Measurements from ENCODE around the gene NTM. TPM values are rescaled to one million over a fixed set of nuclear protein-coding genes. Genes with fewer than 3 reads are reported as not detected.

The NTM gene
- polyA plus RNA-seq, 4 donors, result 0.94 to 3.1 (median 1.4) TPM; not detected in 1

GRCh38 chr11:132186699-132187098 is 816.3 kb downstream of the NTM start:
- 63 to 66% (median 64%) methylated on average over 6 of the region's 6 CpGs for WGBS, 3 donors
- no peaks in the 10 kb centered on the region for H3K4me1 ChIP-seq (ENCODE audit: control insufficient read depth in 3 of 3, insufficient read depth in 2 of 3, low read depth in 1 of 3, low read length in 2 of 3)
- no peak overlapping the region for H3K4me3 ChIP-seq (ENCODE audit: low read depth in 1 of 3, low read length in 3 of 3)
- no peaks in the 10 kb centered on the region for H3K27me3 ChIP-seq (ENCODE audit: control insufficient read depth in 3 of 3, insufficient read depth in 3 of 3, low read length in 3 of 3)
- DNase-seq, result no peak
- no peaks in the 10 kb centered on the region for H3K36me3 ChIP-seq (ENCODE audit: control insufficient read depth in 3 of 3, insufficient read depth in 2 of 3, low read depth in 1 of 3, low read length in 3 of 3)
- no peaks in the 10 kb centered on the region for H3K9me3 ChIP-seq (ENCODE audit: control insufficient read depth in 2 of 2, insufficient read depth in 1 of 2, low read depth in 1 of 2, low read length in 1 of 2)
- H3K27ac ChIP-seq (ENCODE audit: low read depth in 1 of 3, low read length in 2 of 3), result no peak overlapping the region
- no peak for FAIRE-seq

GRCh38 chr11:132187386-132187785 is 817.0 kb downstream of the NTM start:
- Histone ChIP-seq H3K27ac (ENCODE audit: low read depth in 1 of 3, low read length in 2 of 3) (no peak overlapping the region), H3K4me1 (ENCODE audit: control insufficient read depth in 3 of 3, insufficient read depth in 2 of 3, low read depth in 1 of 3, low read length in 2 of 3) (no peaks in the 10 kb centered on the region), H3K27me3 (ENCODE audit: control insufficient read depth in 3 of 3, insufficient read depth in 3 of 3, low read length in 3 of 3) (no peaks in the 10 kb centered on the region), H3K36me3 (ENCODE audit: control insufficient read depth in 3 of 3, insufficient read depth in 2 of 3, low read depth in 1 of 3, low read length in 3 of 3) (no peaks in the 10 kb centered on the region), H3K9me3 (ENCODE audit: control insufficient read depth in 2 of 2, insufficient read depth in 1 of 2, low read depth in 1 of 2, low read length in 1 of 2) (no peaks in the 10 kb centered on the region), H3K4me3 (ENCODE audit: low read depth in 1 of 3, low read length in 3 of 3) (no peak overlapping the region)
- DNase-seq (no peak), FAIRE-seq (no peak)
- WGBS, 3 donors, result 80 to 89% (median 89%) methylated on average over 4 of the region's 4 CpGs

DNA sequence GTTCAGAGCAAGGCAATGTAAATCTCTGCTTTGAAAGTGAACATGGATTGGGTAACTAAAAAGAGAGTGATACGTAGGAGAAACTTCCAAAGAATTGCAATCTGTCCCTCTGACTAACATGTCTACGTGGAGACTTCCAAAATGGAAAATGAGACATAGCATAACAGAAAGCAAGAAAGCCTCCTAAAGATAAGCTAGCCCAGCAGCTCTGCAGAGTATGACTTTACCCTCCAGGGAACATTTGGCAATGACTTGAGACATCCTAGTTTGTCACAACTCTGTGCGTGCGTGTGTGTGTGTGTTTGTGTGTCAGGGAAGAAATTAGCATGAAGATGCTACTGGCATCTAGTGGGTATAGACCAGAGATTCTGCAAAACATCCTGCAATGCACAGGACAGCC is 817.4 kb downstream of the NTM start:
- no peak for DNase-seq
- Histone ChIP-seq H3K27ac (ENCODE audit: low read depth in 1 of 3, low read length in 2 of 3) (no peak overlapping the region), H3K4me3 (ENCODE audit: low read depth in 1 of 3, low read length in 3 of 3) (no peak overlapping the region), H3K27me3 (ENCODE audit: control insufficient read depth in 3 of 3, insufficient read depth in 3 of 3, low read length in 3 of 3) (no peaks in the 10 kb centered on the region), H3K36me3 (ENCODE audit: control insufficient read depth in 3 of 3, insufficient read depth in 2 of 3, low read depth in 1 of 3, low read length in 3 of 3) (no peaks in the 10 kb centered on the region), H3K4me1 (ENCODE audit: control insufficient read depth in 3 of 3, insufficient read depth in 2 of 3, low read depth in 1 of 3, low read length in 2 of 3) (no peaks in the 10 kb centered on the region), H3K9me3 (ENCODE audit: control insufficient read depth in 2 of 2, insufficient read depth in 1 of 2, low read depth in 1 of 2, low read length in 1 of 2) (no peaks in the 10 kb centered on the region)
- 85 to 88% (median 86%) methylated on average over 4 of the region's 4 CpGs for WGBS, 3 donors
- no peak for FAIRE-seq

DNA sequence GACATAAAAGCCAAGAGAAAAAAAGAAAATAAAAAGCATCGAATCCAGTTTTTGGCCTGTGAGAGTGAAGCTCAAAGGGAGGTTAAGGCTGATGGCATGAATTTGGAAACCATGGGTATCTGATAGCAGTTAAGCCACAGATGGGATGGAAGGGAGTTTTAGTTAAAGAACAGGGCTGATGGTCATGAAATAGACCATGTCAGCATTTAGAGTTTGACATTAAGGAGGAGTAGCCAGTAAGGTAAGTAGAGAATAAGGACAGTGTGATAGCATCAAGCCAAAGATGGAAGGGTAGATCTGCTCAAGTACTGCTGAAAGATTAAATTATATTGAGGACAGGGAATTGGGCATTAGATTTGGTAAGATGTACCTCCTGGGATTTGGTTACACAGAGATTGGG is 826.5 kb downstream of the NTM start:
- no peaks in the 10 kb centered on the region for H3K36me3 ChIP-seq (ENCODE audit: control insufficient read depth in 3 of 3, insufficient read depth in 2 of 3, low read depth in 1 of 3, low read length in 3 of 3)
- 85 to 91% (median 87%) methylated on average over 1 of the region's 1 CpG for WGBS, 3 donors
- no peak overlapping the region for H3K4me3 ChIP-seq (ENCODE audit: low read depth in 1 of 3, low read length in 3 of 3)
- no peak overlapping the region for H3K27ac ChIP-seq (ENCODE audit: low read depth in 1 of 3, low read length in 2 of 3)
- FAIRE-seq (no peak), DNase-seq (no peak)
- no peaks in the 10 kb centered on the region for H3K27me3 ChIP-seq (ENCODE audit: control insufficient read depth in 3 of 3, insufficient read depth in 3 of 3, low read length in 3 of 3)
- H3K9me3 ChIP-seq (ENCODE audit: control insufficient read depth in 2 of 2, insufficient read depth in 1 of 2, low read depth in 1 of 2, low read length in 1 of 2), result no peaks in the 10 kb centered on the region
- H3K4me1 ChIP-seq (ENCODE audit: control insufficient read depth in 3 of 3, insufficient read depth in 2 of 3, low read depth in 1 of 3, low read length in 2 of 3), result no peaks in the 10 kb centered on the region

GRCh38 chr11:132200353-132200936 is 830.0 kb downstream of the NTM start:
- no peaks in the 10 kb centered on the region for H3K4me1 ChIP-seq (ENCODE audit: control insufficient read depth in 3 of 3, insufficient read depth in 2 of 3, low read depth in 1 of 3, low read length in 2 of 3)
- H3K4me3 ChIP-seq (ENCODE audit: low read depth in 1 of 3, low read length in 3 of 3), result no peak overlapping the region
- no peak for FAIRE-seq
- DNase-seq, result peak in 1 of 2 donors; percentile 2
- peaks cover 0 to 2% (median 0%) of the 10 kb centered on the region in 3 donors for H3K27me3 ChIP-seq (ENCODE audit: control insufficient read depth in 3 of 3, insufficient read depth in 3 of 3, low read length in 3 of 3)
- H3K9me3 ChIP-seq (ENCODE audit: control insufficient read depth in 2 of 2, insufficient read depth in 1 of 2, low read depth in 1 of 2, low read length in 1 of 2), result no peaks in the 10 kb centered on the region
- H3K36me3 ChIP-seq (ENCODE audit: control insufficient read depth in 3 of 3, insufficient read depth in 2 of 3, low read depth in 1 of 3, low read length in 3 of 3), result no peaks in the 10 kb centered on the region
- H3K27ac ChIP-seq (ENCODE audit: low read depth in 1 of 3, low read length in 2 of 3), result no peak overlapping the region
- WGBS, 3 donors, result 59 to 69% (median 60%) methylated on average over 6 of the region's 6 CpGs

GRCh38 chr11:132202621-132203020 is 832.2 kb downstream of the NTM start:
- peaks cover 0 to 3% of the 10 kb centered on the region in 2 donors for H3K9me3 ChIP-seq (ENCODE audit: control insufficient read depth in 2 of 2, insufficient read depth in 1 of 2, low read depth in 1 of 2, low read length in 1 of 2)
- no peaks in the 10 kb centered on the region for H3K36me3 ChIP-seq (ENCODE audit: control insufficient read depth in 3 of 3, insufficient read depth in 2 of 3, low read depth in 1 of 3, low read length in 3 of 3)
- no peak overlapping the region for H3K27ac ChIP-seq (ENCODE audit: low read depth in 1 of 3, low read length in 2 of 3)
- FAIRE-seq (no peak), DNase-seq (no peak)
- no peak overlapping the region for H3K4me3 ChIP-seq (ENCODE audit: low read depth in 1 of 3, low read length in 3 of 3)
- H3K4me1 ChIP-seq (ENCODE audit: control insufficient read depth in 3 of 3, insufficient read depth in 2 of 3, low read depth in 1 of 3, low read length in 2 of 3), result no peaks in the 10 kb centered on the region
- H3K27me3 ChIP-seq (ENCODE audit: control insufficient read depth in 3 of 3, insufficient read depth in 3 of 3, low read length in 3 of 3), result peaks cover 0 to 2% (median 0%) of the 10 kb centered on the region in 3 donors
- WGBS, 3 donors, result 69 to 79% (median 74%) methylated on average over 3 of the region's 3 CpGs

DNA sequence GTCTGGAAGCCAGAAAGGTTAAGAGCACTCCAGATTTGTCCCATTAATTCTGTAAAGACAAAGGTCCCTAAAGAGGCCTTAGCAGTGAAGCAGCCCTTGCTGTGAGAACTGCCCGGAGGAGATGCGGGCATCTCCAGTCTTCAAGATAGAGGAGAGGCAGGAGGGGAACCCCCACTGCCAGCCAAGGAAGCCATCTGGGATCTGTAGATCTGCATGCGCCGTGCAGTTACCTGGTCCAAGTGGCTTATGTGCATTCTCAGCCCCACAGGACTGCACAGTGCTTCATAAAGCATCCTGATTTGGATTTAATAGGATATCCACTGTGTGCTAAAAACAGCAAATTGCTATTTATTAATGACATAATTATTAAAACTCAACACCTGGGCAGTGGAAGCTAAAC is 834.6 kb downstream of the NTM start:
- DNase-seq, result no peak
- Histone ChIP-seq H3K4me1 (ENCODE audit: control insufficient read depth in 3 of 3, insufficient read depth in 2 of 3, low read depth in 1 of 3, low read length in 2 of 3) (no peaks in the 10 kb centered on the region), H3K36me3 (ENCODE audit: control insufficient read depth in 3 of 3, insufficient read depth in 2 of 3, low read depth in 1 of 3, low read length in 3 of 3) (no peaks in the 10 kb centered on the region), H3K27me3 (ENCODE audit: control insufficient read depth in 3 of 3, insufficient read depth in 3 of 3, low read length in 3 of 3) (peaks cover 0 to 2% (median 0%) of the 10 kb centered on the region in 3 donors), H3K9me3 (ENCODE audit: control insufficient read depth in 2 of 2, insufficient read depth in 1 of 2, low read depth in 1 of 2, low read length in 1 of 2) (peaks cover 0 to 3% of the 10 kb centered on the region in 2 donors), H3K27ac (ENCODE audit: low read depth in 1 of 3, low read length in 2 of 3) (no peak overlapping the region), H3K4me3 (ENCODE audit: low read depth in 1 of 3, low read length in 3 of 3) (no peak overlapping the region)
- FAIRE-seq, result no peak
- WGBS, 3 donors, result 90 to 96% (median 95%) methylated on average over 4 of the region's 4 CpGs

DNA sequence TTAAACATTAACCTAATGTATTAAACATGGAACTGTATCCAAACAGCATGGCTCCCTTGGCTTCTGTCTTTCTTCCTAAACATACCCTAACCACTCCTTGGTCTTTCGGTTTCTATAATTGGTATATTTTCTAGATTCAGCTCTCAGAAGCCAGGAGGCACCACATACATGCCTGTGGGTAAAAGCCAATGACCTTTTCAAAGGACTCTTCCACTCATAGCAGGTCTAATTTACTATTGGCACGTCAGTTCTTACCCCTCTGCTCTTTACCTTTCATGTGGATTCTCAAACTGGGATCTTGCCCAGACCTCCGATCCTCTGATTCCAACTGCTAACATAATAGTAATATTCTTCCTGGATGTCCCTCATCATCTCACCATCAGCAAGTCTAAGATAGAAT is 835.1 kb downstream of the NTM start:
- Histone ChIP-seq H3K27me3 (ENCODE audit: control insufficient read depth in 3 of 3, insufficient read depth in 3 of 3, low read length in 3 of 3) (peaks cover 0 to 2% (median 0%) of the 10 kb centered on the region in 3 donors), H3K4me1 (ENCODE audit: control insufficient read depth in 3 of 3, insufficient read depth in 2 of 3, low read depth in 1 of 3, low read length in 2 of 3) (no peaks in the 10 kb centered on the region), H3K4me3 (ENCODE audit: low read depth in 1 of 3, low read length in 3 of 3) (no peak overlapping the region), H3K9me3 (ENCODE audit: control insufficient read depth in 2 of 2, insufficient read depth in 1 of 2, low read depth in 1 of 2, low read length in 1 of 2) (peaks cover 0 to 3% of the 10 kb centered on the region in 2 donors), H3K27ac (ENCODE audit: low read depth in 1 of 3, low read length in 2 of 3) (no peak overlapping the region), H3K36me3 (ENCODE audit: control insufficient read depth in 3 of 3, insufficient read depth in 2 of 3, low read depth in 1 of 3, low read length in 3 of 3) (no peaks in the 10 kb centered on the region)
- whole genome bisulfite sequencing, 3 donors, result 72 to 84% (median 75%) methylated on average over 3 of the region's 3 CpGs
- DNase-seq (no peak), FAIRE-seq (no peak)

- FAIRE-seq (no peak), DNase-seq (no peak)
- no peak overlapping the region for H3K4me3 ChIP-seq (ENCODE audit: low read depth in 1 of 3, low read length in 3 of 3)
- peaks cover 0 to 3% of the 10 kb centered on the region in 2 donors for H3K9me3 ChIP-seq (ENCODE audit: control insufficient read depth in 2 of 2, insufficient read depth in 1 of 2, low read depth in 1 of 2, low read length in 1 of 2)
- no peaks in the 10 kb centered on the region for H3K4me1 ChIP-seq (ENCODE audit: control insufficient read depth in 3 of 3, insufficient read depth in 2 of 3, low read depth in 1 of 3, low read length in 2 of 3)
- no peaks in the 10 kb centered on the region for H3K36me3 ChIP-seq (ENCODE audit: control insufficient read depth in 3 of 3, insufficient read depth in 2 of 3, low read depth in 1 of 3, low read length in 3 of 3)
- H3K27ac ChIP-seq (ENCODE audit: low read depth in 1 of 3, low read length in 2 of 3), result no peak overlapping the region
- H3K27me3 ChIP-seq (ENCODE audit: control insufficient read depth in 3 of 3, insufficient read depth in 3 of 3, low read length in 3 of 3), result peaks cover 0 to 2% (median 0%) of the 10 kb centered on the region in 3 donors
- 78 to 88% (median 80%) methylated on average over 5 of the region's 5 CpGs for WGBS, 3 donors
Observed at GRCh38 chr11:132206993-132207392, 836.6 kb downstream of the NTM start.

Measured in small intestine (tissue), 7 donors.